Thyroid gland (tissue), 4 donors: ENCODE measurements around the gene PSMD8.

Source experiments
- POLR2A ChIP-seq, 2 donors: fragments of 450-650 bp; IDR thresholded peaks; one replicate each; pipeline ENCODE4 v1.6.1; 2017; ENCODE audit warnings: antibody characterized with exemption in 2 of 2, mild to moderate bottlenecking in 2 of 2, moderate library complexity in 1 of 2
- TF ChIP-seq, protein P1 (sequence below), 6 experiments: fragments of 200-600 bp in 3 of 6; fragments of 450-650 bp in 3 of 6; sonication (generic) in 3 of 6; IDR thresholded peaks; one replicate each; pipeline ENCODE4 v1.5.1; 2016 to 2019; ENCODE audit warnings: antibody characterized with exemption in 6 of 6, mild to moderate bottlenecking in 2 of 6, inconsistent platforms in 1 of 6, moderate library complexity in 1 of 6

GRCh38 chr19:38412491-38412890, 38.1 kb downstream of the PSMD8 start:
- TF ChIP-seq, protein P1, sequence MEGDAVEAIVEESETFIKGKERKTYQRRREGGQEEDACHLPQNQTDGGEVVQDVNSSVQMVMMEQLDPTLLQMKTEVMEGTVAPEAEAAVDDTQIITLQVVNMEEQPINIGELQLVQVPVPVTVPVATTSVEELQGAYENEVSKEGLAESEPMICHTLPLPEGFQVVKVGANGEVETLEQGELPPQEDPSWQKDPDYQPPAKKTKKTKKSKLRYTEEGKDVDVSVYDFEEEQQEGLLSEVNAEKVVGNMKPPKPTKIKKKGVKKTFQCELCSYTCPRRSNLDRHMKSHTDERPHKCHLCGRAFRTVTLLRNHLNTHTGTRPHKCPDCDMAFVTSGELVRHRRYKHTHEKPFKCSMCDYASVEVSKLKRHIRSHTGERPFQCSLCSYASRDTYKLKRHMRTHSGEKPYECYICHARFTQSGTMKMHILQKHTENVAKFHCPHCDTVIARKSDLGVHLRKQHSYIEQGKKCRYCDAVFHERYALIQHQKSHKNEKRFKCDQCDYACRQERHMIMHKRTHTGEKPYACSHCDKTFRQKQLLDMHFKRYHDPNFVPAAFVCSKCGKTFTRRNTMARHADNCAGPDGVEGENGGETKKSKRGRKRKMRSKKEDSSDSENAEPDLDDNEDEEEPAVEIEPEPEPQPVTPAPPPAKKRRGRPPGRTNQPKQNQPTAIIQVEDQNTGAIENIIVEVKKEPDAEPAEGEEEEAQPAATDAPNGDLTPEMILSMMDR (IDR thresholded peaks at IDR 0.05): no peak
- no peak for TF ChIP-seq POLR2A (IDR thresholded peaks at IDR 0.05)
